Occipital lobe (tissue), 2 donors: Measurements from ENCODE around the gene FAH. TPM values are rescaled to one million over a fixed set of nuclear protein-coding genes. Genes with fewer than 3 reads are reported as not detected.
"Not testable (repeated sequence)": the region's sequence is repeated elsewhere in the genome, so short reads cannot be mapped to it uniquely, and the experiment has no call there.

Experiments used
- DNase-seq: peaks from one replicate; lab custom pipeline; 2025; lab: John Stamatoyannopoulos, UW
- total RNA-seq: library from RNA; depleted of rRNA; stranded (reverse); fragments of >200 nt; gene quantifications from one replicate; pipeline ENCODE4 v1.2.3, GENCODE V29; 2014

Gene FAH
- total RNA-seq, result 1.6 TPM

GRCh38 chr15:80152896-80153876 lies at the start of gene FAH:
Gene FAH (plus strand): TSS chr15:80152999. CDS start chr15:80153055, 56 bp downstream.
- DNase-seq, result no peak

- no peak for DNase-seq
These were observed 47.6 kb upstream of the FAH start for GRCh38 chr15:80105193-80105592.

GRCh38 chr15:80105595-80105994 lies 47.2 kb upstream of the FAH start:
- no peak for DNase-seq

- no peak for DNase-seq
These were observed 46.7 kb upstream of the FAH start for GRCh38 chr15:80106051-80106450.

GRCh38 chr15:80107204-80107603 lies 45.6 kb upstream of the FAH start:
- DNase-seq, result no peak

- no peak for DNase-seq
These were observed 45.0 kb upstream of the FAH start for GRCh38 chr15:80107774-80108173.

GRCh38 chr15:80109388-80109787 lies 43.4 kb upstream of the FAH start:
- no peak for DNase-seq

- no peak for DNase-seq
These were observed 41.9 kb upstream of the FAH start for GRCh38 chr15:80110920-80111319.

GRCh38 chr15:80114114-80114513 lies 38.7 kb upstream of the FAH start:
- no peak for DNase-seq

GRCh38 chr15:80115021-80115420 lies 37.8 kb upstream of the FAH start:
- no peak for DNase-seq

- DNase-seq, result no peak
These were observed 33.8 kb upstream of the FAH start for GRCh38 chr15:80118956-80119355.

- DNase-seq, result no peak
These were observed 32.2 kb upstream of the FAH start for GRCh38 chr15:80120636-80121035.

GRCh38 chr15:80121546-80121945 lies 31.3 kb upstream of the FAH start:
- DNase-seq, result no peak

GRCh38 chr15:80123034-80123433 lies 29.8 kb upstream of the FAH start:
- DNase-seq, result no peak

GRCh38 chr15:80127253-80127652 lies 25.5 kb upstream of the FAH start:
- DNase-seq, result not testable (repeated sequence)

- no peak for DNase-seq
These were observed 24.9 kb upstream of the FAH start for GRCh38 chr15:80127911-80128310.

- no peak for DNase-seq
These were observed 20.4 kb upstream of the FAH start for GRCh38 chr15:80132382-80132781.

- DNase-seq, result no peak
These were observed 15.9 kb upstream of the FAH start for GRCh38 chr15:80136854-80137253.

- DNase-seq, result no peak
These were observed 13.8 kb upstream of the FAH start for GRCh38 chr15:80138961-80139360.

- DNase-seq, result no peak
These were observed 11.9 kb upstream of the FAH start for GRCh38 chr15:80140909-80141308.

GRCh38 chr15:80141916-80142598 lies 10.7 kb upstream of the FAH start:
- no peak for DNase-seq

- no peak for DNase-seq
These were observed 10.2 kb upstream of the FAH start for GRCh38 chr15:80142646-80143045.

GRCh38 chr15:80151148-80151547 lies 1.7 kb upstream of the FAH start:
- DNase-seq, result no peak
